PC-9 (cell line): ENCODE measurements around the gene AP3S1. TPM values are rescaled to one million over a fixed set of nuclear protein-coding genes. Genes with fewer than 3 reads are reported as not detected.

Source experiments
- BruUV-seq: library from RNA; stranded (reverse); fragments of 400-500 nt; replicated peaks from 2 replicates; lab custom pipeline; 2021; lab: Mats Ljungman, UMichigan
- CTCF ChIA-PET: fragments of 300-600 bp; sonication (Branson Sonifier 250); formaldehyde crosslinking; loops from one replicate; lab custom pipeline; 2022; ENCODE audit warnings: antibody characterized with exemption; lab: Charles Lee
- POLR2A ChIA-PET: fragments of 300-600 bp; sonication (Branson Sonifier 250); formaldehyde crosslinking; loops from one replicate; lab custom pipeline; 2022; ENCODE audit warnings: antibody characterized with exemption; ENCODE audit not compliant: unreplicated experiment; lab: Charles Lee
- DNase-seq, 2 experiments: peaks; one replicate each; pipeline versions ENCODE4 v3.0.0 to v3.0.0-alpha.2; 2015 to 2022; ENCODE audit warnings: mixed read lengths in 1 of 2
- H2AFZ ChIP-seq: fragments of 200-600 bp; sonication (generic); 2 replicates; pipeline ENCODE4 v1.8.1; 2017; ENCODE audit warnings: antibody characterized with exemption
- H3F3A ChIP-seq: fragments of 200-600 bp; sonication (generic); 2 replicates; pipeline ENCODE4 v1.8.1; 2017; ENCODE audit warnings: antibody characterized with exemption, mild to moderate bottlenecking, low read depth; ENCODE audit not compliant: insufficient read depth
- H3K27ac ChIP-seq: fragments of 200-600 bp; sonication (generic); 2 replicates; pipeline ENCODE4 v1.6.1; 2016; ENCODE audit warnings: mixed run types
- H3K27me3 ChIP-seq: fragments of 200-600 bp; sonication (generic); 2 replicates; pipeline ENCODE4 v1.6.1; 2016; ENCODE audit warnings: low read depth, mixed run types; ENCODE audit not compliant: insufficient read depth
- H3K36me3 ChIP-seq: fragments of 200-600 bp; sonication (generic); 2 replicates; pipeline ENCODE4 v1.6.1; 2016; ENCODE audit warnings: low read depth, mixed run types
- H3K4me1 ChIP-seq: fragments of 200-600 bp; sonication (generic); replicated peaks from 2 replicates; pipeline ENCODE4 v1.6.1; 2016; ENCODE audit warnings: mixed run types; ENCODE audit not compliant: insufficient read depth
- H3K4me2 ChIP-seq: fragments of 200-600 bp; sonication (generic); 2 replicates; pipeline ENCODE4 v1.6.1; 2017; ENCODE audit warnings: mixed run types
- H3K4me3 ChIP-seq: fragments of 200-600 bp; sonication (generic); 2 replicates; pipeline ENCODE4 v1.6.1; 2016; ENCODE audit warnings: mixed run types
- H3K79me2 ChIP-seq: fragments of 200-600 bp; sonication (generic); 2 replicates; pipeline ENCODE4 v1.6.1; 2017; ENCODE audit warnings: low read depth, mixed run types
- H3K9me2 ChIP-seq: fragments of 200-600 bp; sonication (generic); 2 replicates; pipeline ENCODE4 v1.8.1; 2017; ENCODE audit warnings: mild to moderate bottlenecking; ENCODE audit not compliant: insufficient read depth
- H3K9me3 ChIP-seq: fragments of 200-600 bp; sonication (generic); 2 replicates; pipeline ENCODE4 v1.8.1; 2016; ENCODE audit warnings: low read depth; ENCODE audit not compliant: insufficient read depth
- H4K20me1 ChIP-seq: fragments of 200-600 bp; sonication (generic); 2 replicates; pipeline ENCODE4 v1.8.1; 2017; ENCODE audit not compliant: insufficient read depth
- CTCF ChIP-seq: fragments of 200-600 bp; sonication (generic); conservative IDR thresholded peaks from 2 replicates; pipeline ENCODE4 v1.6.1; 2017; ENCODE audit warnings: mixed run types, antibody characterized with exemption, mild to moderate bottlenecking, moderate library complexity
- EZH2 ChIP-seq: fragments of 200-600 bp; sonication (generic); IDR thresholded peaks from 2 replicates; pipeline ENCODE4 v1.8.0; 2017; ENCODE audit warnings: antibody characterized with exemption, low read depth
- intact Hi-C: fragments of 100-400 bp; cut with micrococcal nuclease; formaldehyde crosslinking; loops from one replicate; pipeline ENCODE4 v1.10.0; 2022; ENCODE audit not compliant: unreplicated experiment
- total RNA-seq: library from RNA; stranded (reverse); gene quantifications from 2 replicates; pipeline ENCODE4 v1.2.3, GENCODE V29; 2021

The AP3S1 gene
- total RNA-seq, 1 experiment from 2014 or later: 49.1 TPM

GRCh38 chr5:115956957-115957356 lies 115.2 kb downstream of the AP3S1 start:
- no peaks in the 10 kb centered on the region for H3K9me2 ChIP-seq
- no peaks in the 10 kb centered on the region for H3K27me3 ChIP-seq
- no peaks in the 10 kb centered on the region for H3K79me2 ChIP-seq
- no peak overlapping the region for H2AFZ ChIP-seq
- no peaks in the 10 kb centered on the region for H3K36me3 ChIP-seq
- H3K27ac ChIP-seq: no peak overlapping the region
- intact Hi-C loops: no loop called here
- POLR2A ChIA-PET: no interaction called here
- no peaks in the 10 kb centered on the region for H3F3A ChIP-seq
- H4K20me1 ChIP-seq: no peaks in the 10 kb centered on the region
- H3K9me3 ChIP-seq: no peaks in the 10 kb centered on the region
- no peak overlapping the region for H3K4me3 ChIP-seq
- TF ChIP-seq EZH2: no peak
- CTCF ChIA-PET: no interaction called here
- BruUV-seq: no TSS peak
- DNase-seq: no peak
- H3K4me1 ChIP-seq: no peaks in the 10 kb centered on the region
- no peak overlapping the region for H3K4me2 ChIP-seq

DNA sequence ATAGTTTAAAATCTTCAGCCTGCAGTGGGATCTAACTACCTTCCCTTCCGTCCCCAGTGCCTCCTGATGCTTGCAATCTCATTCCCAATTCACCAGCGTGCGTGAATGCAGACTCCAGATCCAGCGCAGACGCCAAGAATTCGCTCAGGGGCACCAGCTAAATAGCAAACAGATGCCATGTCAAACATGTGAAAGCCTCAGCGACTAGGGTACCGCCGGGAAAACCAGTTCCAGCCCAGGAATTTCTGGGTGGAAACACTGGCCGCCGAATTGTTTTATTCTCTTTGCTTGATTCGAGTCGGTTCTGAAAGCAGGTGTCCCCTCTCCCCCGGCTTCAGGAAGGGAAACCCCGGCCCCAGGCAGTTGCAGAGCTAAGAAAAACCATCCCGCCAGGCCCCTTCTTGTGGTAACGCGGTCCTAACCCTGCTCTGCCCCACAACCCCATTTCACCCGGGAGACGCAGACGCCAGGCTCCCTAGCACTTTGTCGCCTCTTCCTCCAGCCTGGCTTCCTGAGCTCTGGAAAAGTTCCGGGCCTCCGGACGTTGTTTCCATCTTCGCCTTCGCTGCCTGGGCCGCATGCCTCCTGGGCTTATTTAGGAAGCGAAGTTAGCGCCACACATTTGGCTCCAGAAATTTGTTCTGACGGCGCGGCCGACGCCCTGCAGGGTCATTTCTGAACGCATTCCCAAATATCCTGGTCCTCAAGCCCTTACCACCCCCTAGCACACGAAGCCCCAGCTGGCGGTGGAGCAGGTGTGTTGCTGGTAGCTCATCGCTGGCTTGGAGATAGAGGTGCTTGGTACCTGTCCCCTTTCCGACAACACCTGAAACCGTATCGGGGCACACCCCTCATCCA lies 119.9 kb downstream of the AP3S1 start:
- Histone ChIP-seq H4K20me1 (no peaks in the 10 kb centered on the region), H3K4me2 (no peak overlapping the region), H3K4me1 (no peaks in the 10 kb centered on the region), H3K9me2 (no peaks in the 10 kb centered on the region), H2AFZ (no peak overlapping the region), H3K4me3 (no peak overlapping the region), H3F3A (no peaks in the 10 kb centered on the region), H3K36me3 (no peaks in the 10 kb centered on the region), H3K27ac (no peak overlapping the region), H3K27me3 (no peaks in the 10 kb centered on the region), H3K9me3 (no peaks in the 10 kb centered on the region), H3K79me2 (no peaks in the 10 kb centered on the region)
- TF ChIP-seq CTCF (no peak), EZH2 (no peak)
- intact Hi-C loops: no loop called here
- DNase-seq: no peak
- no TSS peak for BruUV-seq
- ChIA-PET POLR2A (no interaction called here), CTCF (no interaction called here)

GRCh38 chr5:115962239-115962564 lies 120.5 kb downstream of the AP3S1 start, which contains the start of gene LVRN:
Gene LVRN, plus strand, starts transcription at chr5:115962475. Its CDS starts 143 bp downstream, at chr5:115962618.
- H3K4me2 ChIP-seq: no peak within 1 kb of the TSS
- no peaks in the 10 kb centered on the region for H3K4me1 ChIP-seq
- no peak for TF ChIP-seq EZH2
- TF ChIP-seq CTCF: no peak
- H4K20me1 ChIP-seq: no peaks in the 10 kb centered on the region
- POLR2A ChIA-PET: no interaction called here
- H3F3A ChIP-seq: no peaks in the 10 kb centered on the region
- H3K79me2 ChIP-seq: no peaks in the 10 kb centered on the region
- intact Hi-C loops: no loop called here
- CTCF ChIA-PET: no interaction called here
- no peak within 1 kb of the TSS for H3K27ac ChIP-seq
- BruUV-seq: no TSS peak
- H3K9me2 ChIP-seq: no peaks in the 10 kb centered on the region; the same call in 1 of the 2 replicates
- no peaks in the 10 kb centered on the region for H3K27me3 ChIP-seq
- no peak within 1 kb of the TSS for H2AFZ ChIP-seq
- no peak for DNase-seq
- H3K4me3 ChIP-seq: no peak within 1 kb of the TSS
- no peaks in the 10 kb centered on the region for H3K36me3 ChIP-seq
- H3K9me3 ChIP-seq: no peaks in the 10 kb centered on the region
